Endothelial cell of umbilical vein (primary cell): ENCODE measurements around the gene KRT77. TPM values are rescaled to one million over a fixed set of nuclear protein-coding genes. Genes with fewer than 3 reads are reported as not detected.

ENCODE experiments used
- BruUV-seq: library from RNA; stranded (reverse); fragments of 400-500 nt; replicated peaks from 2 replicates; lab custom pipeline; 2021; lab: Mats Ljungman, UMichigan
- CTCF ChIA-PET: fragments of 300-600, 350-600 bp; sonication (Branson Sonifier 250); formaldehyde crosslinking; loops from one replicate; lab custom pipeline; 2021; ENCODE audit warnings: antibody characterized with exemption, inconsistent platforms; lab: Charles Lee
- POLR2A ChIA-PET: fragments of 300-600, 350-600 bp; sonication (Branson Sonifier 250); formaldehyde crosslinking; loops from one replicate; lab custom pipeline; 2021; ENCODE audit warnings: antibody characterized with exemption, inconsistent platforms; lab: Charles Lee
- DNase-seq: peaks from one replicate; pipeline ENCODE4 v3.0.0-alpha.2; 2011; ENCODE audit warnings: low read depth, low spot score
- FAIRE-seq: peaks from 2 replicates; lab custom pipeline; 2011; peaks lifted over from hg19 to GRCh38; lab: Jason Lieb, UNC
- H2AFZ ChIP-seq: 2 replicates; pipeline ENCODE4 v1.6.0; 2012; ENCODE audit warnings: low read depth, low read length, control low read depth, inconsistent platforms
- H3K27ac ChIP-seq: 2 replicates; pipeline ENCODE4 v1.5.1; 2011; ENCODE audit warnings: low read depth, mild to moderate bottlenecking, control low read depth, low read length, moderate library complexity; ENCODE audit not compliant: insufficient read depth
- H3K27me3 ChIP-seq, 2 experiments: 2 replicates each; pipeline versions ENCODE4 v1.6.0 to v1.6.1; 2011; ENCODE audit warnings: low read length in 2 of 2, mixed read lengths in 1 of 2; ENCODE audit not compliant: control insufficient read depth in 2 of 2, insufficient read depth in 2 of 2
- H3K36me3 ChIP-seq, 2 experiments: 2 replicates in 1 of 2; 3 replicates in 1 of 2; pipeline ENCODE4 v1.5.1; 2011; ENCODE audit warnings: low read length in 2 of 2, mild to moderate bottlenecking in 1 of 2, moderate library complexity in 1 of 2; ENCODE audit not compliant: control insufficient read depth in 2 of 2, insufficient read depth in 2 of 2; ENCODE audit errors: extremely low read depth in 1 of 2
- H3K4me1 ChIP-seq: 3 replicates; pipeline ENCODE4 v1.5.1; 2011; ENCODE audit warnings: mild to moderate bottlenecking, low read length; ENCODE audit not compliant: control insufficient read depth, insufficient read depth; ENCODE audit errors: extremely low read depth
- H3K4me2 ChIP-seq: 2 replicates; pipeline ENCODE4 v1.6.1; 2011; ENCODE audit warnings: low read length, control low read depth, mixed read lengths; ENCODE audit not compliant: insufficient read depth
- H3K4me3 ChIP-seq, 3 experiments: fragments of 200-600 bp in 1 of 3; sonication (generic), shearing (Covaris generic) in 1 of 3; replicated peaks in 1 of 3; 2 replicates each; pipeline ENCODE4 v1.5.1; 2011 to 2016; ENCODE audit warnings: control low read depth in 3 of 3, low read length in 3 of 3, mild to moderate bottlenecking in 2 of 3, inconsistent platforms in 1 of 3, low read depth in 1 of 3, moderate library complexity in 1 of 3; ENCODE audit not compliant: insufficient read depth in 1 of 3
- H3K79me2 ChIP-seq: 2 replicates; pipeline ENCODE4 v1.6.0; 2012; ENCODE audit warnings: low read length, inconsistent platforms; ENCODE audit not compliant: control insufficient read depth, insufficient read depth
- H3K9ac ChIP-seq: replicated peaks from 2 replicates; pipeline ENCODE3; 2011; ENCODE audit warnings: low read length, control low read depth; ENCODE audit not compliant: insufficient read depth; ENCODE audit errors: extremely low read depth
- H3K9me1 ChIP-seq: replicated peaks from 3 replicates; pipeline ENCODE4 v1.6.0; 2011; ENCODE audit warnings: mild to moderate bottlenecking, low read length; ENCODE audit not compliant: control insufficient read depth, insufficient read depth; ENCODE audit errors: extremely low read depth
- H3K9me3 ChIP-seq: replicated peaks from 2 replicates; pipeline ENCODE4 v1.5.1; 2012; ENCODE audit warnings: low read length, inconsistent platforms; ENCODE audit not compliant: control insufficient read depth, insufficient read depth
- H4K20me1 ChIP-seq: replicated peaks from 2 replicates; pipeline ENCODE3; 2011; ENCODE audit warnings: mild to moderate bottlenecking, low read length; ENCODE audit not compliant: control insufficient read depth, insufficient read depth; ENCODE audit errors: extremely low read depth
- CTCF ChIP-seq, 2 donors: IDR thresholded peaks; 1 replicate in 1 of 2; 2 replicates in 1 of 2; pipeline ENCODE4 v1.5.1; 2011; ENCODE audit warnings: low read length in 2 of 2, mild to moderate bottlenecking in 2 of 2, moderate library complexity in 2 of 2, control low read depth in 1 of 2, inconsistent platforms in 1 of 2, low read depth in 1 of 2; ENCODE audit not compliant: insufficient read depth in 1 of 2; ENCODE audit errors: extremely low read depth in 1 of 2
- EZH2 ChIP-seq: IDR thresholded peaks from 2 replicates; pipeline ENCODE4 v1.6.1; 2012; ENCODE audit warnings: borderline replicate concordance, low read depth, mild to moderate bottlenecking, moderate library complexity, low read length, inconsistent platforms; ENCODE audit not compliant: severe bottlenecking
- FOS ChIP-seq: IDR thresholded peaks from 2 replicates; pipeline ENCODE4 v1.6.1; 2011; ENCODE audit warnings: mild to moderate bottlenecking, low read length, moderate library complexity, borderline replicate concordance; ENCODE audit not compliant: insufficient read depth
- GATA2 ChIP-seq: IDR thresholded peaks from 2 replicates; pipeline ENCODE4 v1.7.0; 2011; ENCODE audit warnings: low read depth, mild to moderate bottlenecking, moderate library complexity, mixed read lengths, low read length; ENCODE audit not compliant: insufficient read length, insufficient read depth
- JUN ChIP-seq: IDR thresholded peaks from 2 replicates; pipeline ENCODE4 v1.6.1; 2011; ENCODE audit warnings: borderline replicate concordance, low read depth; ENCODE audit not compliant: insufficient read length, insufficient read depth
- MAX ChIP-seq: IDR thresholded peaks from 2 replicates; pipeline ENCODE4 v1.6.1; 2011; ENCODE audit not compliant: insufficient read depth, insufficient read length
- MYC ChIP-seq: IDR thresholded peaks from one replicate; pipeline ENCODE4 v1.6.1; 2011; ENCODE audit warnings: mild to moderate bottlenecking, low read depth, low read length
- POLR2A ChIP-seq: IDR thresholded peaks from 2 replicates; pipeline ENCODE4 v1.6.1; 2012; ENCODE audit warnings: low read depth, mild to moderate bottlenecking, control low read depth, low read length
- POLR2AphosphoS5 ChIP-seq: IDR thresholded peaks from 2 replicates; pipeline ENCODE4 v1.6.1; 2012; ENCODE audit warnings: low read depth, mild to moderate bottlenecking, control low read depth, low read length, moderate library complexity; ENCODE audit not compliant: insufficient read depth
- dilution Hi-C: fragments of 300-500 bp; cut with MboI; formaldehyde crosslinking; loops from one replicate; pipeline ENCODE4 v1.15.0; 2019; ENCODE audit warnings: low sequenced_read_pairs; ENCODE audit not compliant: extremely low pct_ligation_motif_present
- intact Hi-C: fragments of 100-400 bp; cut with micrococcal nuclease; formaldehyde crosslinking; loops from one replicate; pipeline ENCODE4 v1.10.0; 2022
- polyA plus RNA-seq, 4 experiments: library from polyadenylated mRNA; depleted of rRNA in 3 of 4; stranded (reverse) in 3 of 4; unstranded in 1 of 4; fragments of >200 nt; gene quantifications; 2 replicates each; pipeline versions ENCODE4 v1.2.1 to v1.2.3, GENCODE V29; 2011 to 2012; ENCODE audit warnings: missing spikeins in 1 of 4
- total RNA-seq: library from RNA; stranded (reverse); gene quantifications from 2 replicates; pipeline ENCODE4 v1.2.3, GENCODE V29; 2021

KRT77 gene
- total and polyA plus RNA-seq, 2 donors (not counting 3 experiments of a cell fraction or from before 2014, with no cell fraction given): not detected

- intact Hi-C loops (no loop called here), dilution Hi-C loops (no loop called here)
- H3K4me3 ChIP-seq: no peak overlapping the region
- peaks cover 6 to 21% of the 10 kb centered on the region in 2 experiments for H3K27me3 ChIP-seq
- H3K9ac ChIP-seq: no peak overlapping the region
- no peak overlapping the region for H3K27ac ChIP-seq
- DNase-seq (no peak), FAIRE-seq (no peak)
- CTCF ChIA-PET: interaction anchor here (1.0 kb wide), 1 partner anchor 16 kb away, joined by 3 read pairs; no protein-coding TSS in a partner anchor
- POLR2A ChIA-PET: no interaction called here
- TF ChIP-seq MAX (no peak), GATA2 (no peak), FOS (no peak), EZH2 (no peak), MYC (no peak), CTCF (IDR thresholded peaks at IDR 0.05; ENCODE audit: extremely low read depth in 1 of 2, insufficient read depth in 1 of 2, low read depth in 1 of 2, low read length in 2 of 2) (no peak), POLR2AphosphoS5 (no peak), JUN (no peak), POLR2A (no peak)
- no peak overlapping the region for H2AFZ ChIP-seq
- H4K20me1 ChIP-seq: no peaks in the 10 kb centered on the region
- H3K4me2 ChIP-seq: no peak overlapping the region
- no peaks in the 10 kb centered on the region for H3K9me3 ChIP-seq
- H3K79me2 ChIP-seq: no peaks in the 10 kb centered on the region
- no peaks in the 10 kb centered on the region for H3K36me3 ChIP-seq
- no TSS peak for BruUV-seq
- no peaks in the 10 kb centered on the region for H3K4me1 ChIP-seq
- H3K9me1 ChIP-seq: no peaks in the 10 kb centered on the region
These were observed 59.9 kb downstream of the KRT77 start for GRCh38 chr12:52643233-52644077.
